ENCODE measurements around the gene CACNA1H.
"Not testable (repeated sequence)": the region's sequence is repeated elsewhere in the genome, so short reads cannot be mapped to it uniquely, and the experiment has no call there.

The CACNA1H gene

DNA sequence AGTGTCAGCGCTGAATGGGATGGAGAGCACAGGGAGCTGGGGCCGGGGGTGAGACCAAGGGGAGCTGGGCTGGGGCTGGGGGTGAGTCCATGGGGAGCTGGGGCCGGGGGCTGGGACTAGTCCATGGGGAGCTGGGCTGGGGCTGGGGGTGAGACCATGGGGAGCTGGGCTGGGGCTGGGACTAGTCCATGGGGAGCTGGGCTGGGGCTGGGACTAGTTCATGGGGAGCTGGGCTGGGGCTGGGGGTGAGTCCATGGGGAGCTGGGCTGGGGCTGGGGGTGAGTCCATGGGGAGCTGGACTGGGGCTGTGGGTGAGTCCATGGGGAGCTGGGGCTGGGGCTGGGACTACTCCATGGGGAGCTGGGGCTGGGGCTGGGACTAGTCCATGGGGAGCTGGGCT is 101.9 kb downstream of the CACNA1H start:
- H3K9me3 Mint-ChIP-seq; DNase-seq (ENCODE audit: low spot score in 2 of 2); ATAC-seq; H3K4me3 Mint-ChIP-seq; H3K27ac Mint-ChIP-seq; H3K36me3 Mint-ChIP-seq; H3K4me1 Mint-ChIP-seq: not testable (repeated sequence)

DNA sequence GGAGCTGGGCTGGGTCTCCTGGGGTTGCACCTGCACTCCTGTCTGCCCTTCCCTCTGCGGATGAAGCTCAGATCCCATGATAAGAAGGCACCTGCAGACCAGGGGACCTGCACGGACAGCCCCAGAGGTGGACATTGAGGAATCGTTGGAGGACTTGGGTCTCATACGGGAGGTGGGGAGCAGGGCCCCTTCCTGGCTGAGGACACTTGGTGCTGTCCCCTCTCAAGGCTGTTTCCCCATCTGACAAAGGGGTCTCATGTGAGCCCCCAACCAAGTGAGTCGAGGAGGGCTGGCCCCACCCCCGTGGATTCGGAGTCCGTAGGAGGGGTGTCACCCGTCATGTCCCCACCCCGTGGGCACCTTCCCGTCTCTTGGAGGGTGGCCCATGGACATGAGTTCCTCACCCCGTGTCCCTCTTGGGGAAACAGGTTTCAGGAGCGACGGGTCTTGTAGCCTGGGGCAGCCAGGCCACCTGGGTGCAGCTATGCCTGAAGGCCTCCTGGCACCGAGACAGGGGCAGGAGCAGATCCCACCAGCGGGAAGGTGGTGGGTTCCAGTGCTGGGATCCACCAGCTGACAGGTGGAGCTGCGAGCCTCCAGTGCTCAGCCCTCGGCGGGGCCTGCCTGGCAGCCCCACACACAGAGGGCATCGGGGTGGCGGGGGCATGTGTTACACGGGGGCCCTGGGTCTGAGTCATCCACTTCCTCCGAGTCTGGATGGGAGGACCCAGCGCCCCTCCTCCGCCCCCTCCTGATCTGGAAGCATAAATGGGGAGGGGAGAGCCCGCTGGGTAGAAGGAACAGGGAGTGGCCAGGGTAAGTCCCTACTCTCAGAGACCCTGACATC is 102.6 kb downstream of the CACNA1H start, which contains the start of gene TPSD1:
Gene TPSD1, plus strand, starts transcription at position 794 of the 847 bp plus-strand sequence. CDS start 212 bp downstream, outside the sequence.
- H3K9me3 Mint-ChIP-seq; H3K36me3 Mint-ChIP-seq; H3K27ac Mint-ChIP-seq; H3K4me1 Mint-ChIP-seq; DNase-seq (ENCODE audit: low spot score in 2 of 2); H3K4me3 Mint-ChIP-seq: not testable (repeated sequence)
- ATAC-seq: peak; percentile 6

DNA sequence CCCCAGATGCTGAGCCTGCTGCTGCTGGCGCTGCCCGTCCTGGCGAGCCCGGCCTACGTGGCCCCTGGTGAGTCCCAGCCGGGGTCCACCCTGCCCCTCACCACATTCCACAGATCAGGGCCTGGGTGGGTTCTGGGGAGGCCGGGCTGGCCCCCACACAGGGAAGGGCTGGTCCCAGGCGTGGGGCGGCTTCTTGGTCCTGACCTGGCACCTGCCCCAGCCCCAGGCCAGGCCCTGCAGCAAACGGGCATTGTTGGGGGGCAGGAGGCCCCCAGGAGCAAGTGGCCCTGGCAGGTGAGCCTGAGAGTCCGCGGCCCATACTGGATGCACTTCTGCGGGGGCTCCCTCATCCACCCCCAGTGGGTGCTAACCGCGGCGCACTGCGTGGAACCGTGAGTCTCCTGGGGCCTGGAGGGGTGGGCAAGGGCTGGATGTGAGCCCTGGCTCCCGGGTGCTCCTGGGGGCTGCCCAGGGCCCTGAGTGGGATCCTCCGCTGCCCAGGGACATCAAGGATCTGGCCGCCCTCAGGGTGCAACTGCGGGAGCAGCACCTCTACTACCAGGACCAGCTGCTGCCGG is 103.5 kb downstream of the CACNA1H start:
- not testable (repeated sequence) for H3K27ac Mint-ChIP-seq, H3K9me3 Mint-ChIP-seq, H3K4me3 Mint-ChIP-seq, ATAC-seq, H3K4me1 Mint-ChIP-seq, H3K36me3 Mint-ChIP-seq
- DNase-seq (ENCODE audit: low spot score in 2 of 2): peak in 1 of 2 donors; percentile 1

DNA sequence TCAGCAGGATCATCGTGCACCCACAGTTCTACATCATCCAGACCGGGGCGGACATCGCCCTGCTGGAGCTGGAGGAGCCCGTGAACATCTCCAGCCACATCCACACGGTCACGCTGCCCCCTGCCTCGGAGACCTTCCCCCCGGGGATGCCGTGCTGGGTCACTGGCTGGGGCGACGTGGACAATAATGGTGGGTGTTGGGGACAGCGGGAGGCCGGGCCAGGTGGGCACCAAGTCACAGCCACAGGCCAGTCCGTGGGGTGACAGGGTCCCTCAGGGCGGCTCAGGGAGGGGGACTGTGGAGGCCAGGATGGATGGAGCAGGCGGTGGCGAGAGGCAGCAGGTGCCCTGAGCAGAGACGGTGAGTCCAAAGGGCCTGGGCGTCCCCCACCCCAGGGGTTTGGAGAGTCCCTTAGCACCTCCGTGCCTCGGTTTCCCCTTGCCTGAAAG is 104.0 kb downstream of the CACNA1H start:
- DNase-seq (ENCODE audit: low spot score in 2 of 2): no peak
- ATAC-seq: no peak
- Mint-ChIP-seq H3K4me3 (no peak overlapping the region), H3K36me3 (no peaks in the 10 kb centered on the region), H3K4me1 (peaks cover 5% of the 10 kb centered on the region), H3K27ac (no peak overlapping the region), H3K9me3 (no peaks in the 10 kb centered on the region)

DNA sequence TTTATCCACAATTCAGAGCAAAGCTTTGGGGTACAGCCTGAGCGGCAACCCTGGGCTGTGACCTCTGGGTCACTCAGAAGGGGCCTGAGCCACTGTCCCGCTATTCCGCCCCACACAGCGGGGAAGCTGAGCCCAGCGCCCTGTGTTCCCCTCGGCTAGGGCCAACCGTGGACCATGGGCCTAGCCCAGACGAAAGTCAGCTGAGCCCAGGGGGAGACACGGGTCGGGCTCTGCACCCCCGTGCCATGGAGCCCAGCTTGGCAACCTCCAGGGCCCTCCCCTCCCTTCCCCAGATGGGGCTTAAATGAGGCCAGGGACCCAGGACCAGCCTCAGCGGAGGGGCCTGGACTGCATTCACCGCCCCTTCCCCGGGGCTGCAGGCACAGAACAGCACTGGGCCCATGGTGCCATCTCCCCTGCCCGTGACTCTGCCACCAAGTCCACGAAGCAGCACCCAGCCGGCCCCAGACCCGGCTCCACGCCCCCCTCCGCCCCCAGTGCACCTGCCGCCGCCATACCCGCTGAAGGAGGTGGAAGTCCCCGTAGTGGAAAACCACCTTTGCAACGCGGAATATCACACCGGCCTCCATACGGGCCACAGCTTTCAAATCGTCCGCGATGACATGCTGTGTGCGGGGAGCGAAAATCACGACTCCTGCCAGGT is 104.8 kb downstream of the CACNA1H start:
- Mint-ChIP-seq H3K27ac (no peak overlapping the region), H3K36me3 (no peaks in the 10 kb centered on the region), H3K4me1 (peaks cover 5% of the 10 kb centered on the region), H3K4me3 (no peak overlapping the region), H3K9me3 (no peaks in the 10 kb centered on the region)
- peak; percentile 22 for ATAC-seq
- no peak for DNase-seq (ENCODE audit: low spot score in 2 of 2)

DNA sequence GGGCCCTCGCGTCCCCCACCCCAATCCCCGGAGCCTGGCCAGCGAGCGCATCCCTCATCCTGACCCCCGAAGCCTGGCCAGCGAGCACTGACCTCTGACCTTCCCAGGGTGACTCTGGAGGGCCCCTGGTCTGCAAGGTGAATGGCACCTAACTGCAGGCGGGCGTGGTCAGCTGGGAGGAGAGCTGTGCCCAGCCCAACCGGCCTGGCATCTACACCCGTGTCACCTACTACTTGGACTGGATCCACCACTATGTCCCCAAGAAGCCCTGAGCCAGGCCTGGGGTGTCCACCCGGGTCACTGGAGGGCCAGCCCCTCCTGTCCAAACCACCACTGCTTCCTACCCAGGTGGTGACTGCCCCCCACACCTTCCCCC is 105.3 kb downstream of the CACNA1H start:
- peaks cover 5% of the 10 kb centered on the region for H3K4me1 Mint-ChIP-seq
- no peak for DNase-seq (ENCODE audit: low spot score in 2 of 2)
- no peaks in the 10 kb centered on the region for H3K36me3 Mint-ChIP-seq
- no peaks in the 10 kb centered on the region for H3K9me3 Mint-ChIP-seq
- H3K27ac Mint-ChIP-seq: no peak overlapping the region
- ATAC-seq: peak; percentile 17
- no peak overlapping the region for H3K4me3 Mint-ChIP-seq

DNA sequence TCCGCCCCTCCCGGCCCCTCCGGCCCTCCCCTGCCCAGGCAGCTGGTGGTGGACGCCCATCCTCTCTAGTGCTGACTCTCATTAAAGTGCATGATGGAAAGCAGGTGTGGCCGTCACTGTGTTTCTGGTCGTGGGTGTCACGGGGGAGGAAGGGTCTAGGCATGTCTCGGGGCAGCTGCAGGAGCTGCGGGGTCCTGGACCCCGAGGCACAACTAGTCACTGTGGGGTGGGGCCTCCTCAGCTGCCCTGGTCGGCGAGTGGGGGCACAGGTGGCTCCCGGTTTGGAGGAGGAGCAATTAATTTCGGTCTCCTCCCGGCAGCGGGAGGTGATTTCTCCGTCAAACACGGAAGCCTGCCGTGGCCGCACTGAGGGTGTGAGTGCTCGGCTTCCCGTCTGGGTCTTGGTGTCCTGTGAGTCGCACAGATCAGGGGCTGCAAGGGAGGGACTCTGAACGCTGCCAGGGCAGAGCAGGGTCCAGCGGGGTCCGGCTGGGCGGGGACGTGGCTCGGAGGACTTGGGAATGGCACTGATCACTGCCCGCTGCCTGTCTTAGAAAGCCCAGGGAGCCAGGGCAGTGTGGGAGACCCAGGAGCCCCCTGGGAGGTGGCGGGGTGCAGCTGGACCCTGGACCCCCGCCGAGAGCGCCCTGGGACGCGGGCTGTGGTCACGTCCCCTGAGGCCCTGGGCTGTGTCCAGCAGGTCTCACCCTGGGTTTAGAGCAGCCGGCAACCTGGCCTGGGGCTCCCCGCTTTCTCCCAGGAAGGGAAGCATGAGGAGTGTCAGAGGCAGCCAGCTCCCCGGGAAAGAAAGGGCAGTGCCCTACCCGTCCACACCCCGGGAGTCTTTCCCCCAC is 106.2 kb downstream of the CACNA1H start:
- Mint-ChIP-seq H3K9me3 (no peaks in the 10 kb centered on the region), H3K27ac (no peak overlapping the region), H3K4me1 (peaks cover 5% of the 10 kb centered on the region), H3K4me3 (peak overlapping the region; percentile 57), H3K36me3 (no peaks in the 10 kb centered on the region)
- ATAC-seq: no peak
- DNase-seq (ENCODE audit: low spot score in 2 of 2): no peak

DNA sequence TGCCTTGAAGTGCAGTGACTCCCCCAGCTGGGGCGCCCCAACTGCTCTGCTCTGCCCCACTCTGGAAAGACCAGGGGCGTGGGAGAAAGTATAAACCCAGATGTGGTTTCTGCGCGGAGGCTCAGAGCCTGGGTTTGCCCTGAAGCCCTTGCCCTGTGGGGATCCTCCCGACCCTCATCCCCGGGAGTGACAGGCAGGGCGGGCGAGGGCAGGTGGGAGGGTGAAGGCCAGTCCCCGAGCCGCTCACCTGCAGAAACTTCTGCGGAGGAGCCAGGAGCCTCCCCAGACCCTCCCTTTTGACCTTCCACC is 106.8 kb downstream of the CACNA1H start:
- Mint-ChIP-seq H3K9me3 (no peaks in the 10 kb centered on the region), H3K36me3 (no peaks in the 10 kb centered on the region), H3K4me1 (peaks cover 5% of the 10 kb centered on the region), H3K4me3 (no peak overlapping the region), H3K27ac (no peak overlapping the region)
- ATAC-seq: no peak
- DNase-seq (ENCODE audit: low spot score in 2 of 2): no peak

DNA sequence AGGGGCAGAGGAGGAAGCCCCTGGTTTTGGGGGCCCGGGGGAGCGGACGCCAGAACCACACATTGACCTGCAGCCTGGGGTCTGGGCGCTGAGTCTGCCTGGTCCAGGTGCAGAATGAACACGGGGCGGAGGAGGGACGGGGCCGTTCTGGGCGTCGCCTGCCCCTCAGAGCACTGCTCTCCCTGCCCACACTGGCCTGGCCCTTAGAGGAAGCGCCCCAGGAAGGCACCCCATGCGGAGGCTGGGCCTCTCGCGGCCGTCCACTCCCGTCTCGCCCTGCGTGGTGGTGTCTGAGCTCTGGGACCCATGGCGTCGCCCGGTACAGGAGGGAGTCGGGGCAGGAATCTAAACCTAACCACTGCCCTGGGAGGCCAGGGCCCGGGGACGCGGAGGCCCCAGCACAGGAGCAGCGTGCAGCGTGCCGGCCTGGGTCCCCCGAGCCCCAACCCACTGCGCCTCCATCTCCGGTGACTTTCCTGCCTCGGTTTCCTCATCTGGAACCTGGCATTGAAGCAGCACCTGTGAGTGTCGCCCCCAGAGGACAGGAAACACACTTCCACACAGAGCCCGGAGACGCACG is 107.3 kb downstream of the CACNA1H start:
- no peak for ATAC-seq
- Mint-ChIP-seq H3K4me3 (peak overlapping the region; percentile 26), H3K27ac (no peak overlapping the region), H3K9me3 (no peaks in the 10 kb centered on the region), H3K4me1 (peaks cover 5% of the 10 kb centered on the region), H3K36me3 (no peaks in the 10 kb centered on the region)
- no peak for DNase-seq (ENCODE audit: low spot score in 2 of 2)

DNA sequence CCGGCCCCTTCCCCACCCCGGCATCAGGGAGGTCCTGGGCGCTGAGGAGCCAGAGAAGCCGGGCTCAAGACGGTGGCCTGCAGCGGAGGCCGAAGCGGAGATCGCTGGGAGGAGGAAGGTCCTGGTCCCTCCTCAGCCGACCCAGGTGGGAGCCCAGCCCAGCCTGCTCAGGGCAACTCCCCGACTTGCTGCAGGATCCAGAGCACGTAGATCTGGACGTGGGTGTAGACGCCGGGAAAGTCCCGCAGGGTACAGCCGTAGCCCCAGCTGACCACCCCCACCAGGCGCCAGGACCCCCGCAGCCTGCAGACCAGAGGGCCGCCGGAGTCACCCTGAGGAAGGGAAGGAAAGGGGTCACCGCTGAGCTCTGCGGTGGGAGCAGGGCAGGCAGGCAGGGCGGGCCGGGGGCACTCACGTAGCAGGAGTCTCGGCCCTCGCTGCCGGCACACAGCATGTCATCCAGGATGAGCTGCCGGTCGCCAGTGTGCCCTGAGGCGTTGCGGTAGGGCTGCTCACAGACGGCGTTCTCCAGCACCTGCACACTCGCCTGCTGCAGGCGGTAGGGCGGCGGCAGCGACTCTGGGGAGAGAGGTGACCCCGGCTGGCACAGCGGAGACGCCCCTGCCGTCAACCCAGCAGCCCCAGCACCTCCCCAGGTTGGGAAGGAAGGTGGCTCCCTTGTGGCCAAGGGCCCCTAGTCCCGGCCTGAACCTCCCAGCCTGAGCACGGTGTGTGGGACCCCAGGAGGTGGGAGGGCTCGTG is 108.4 kb downstream of the CACNA1H start:
- H3K4me3 Mint-ChIP-seq: peak overlapping the region; percentile 26
- DNase-seq (ENCODE audit: low spot score in 2 of 2): no peak
- no peak overlapping the region for H3K27ac Mint-ChIP-seq
- no peaks in the 10 kb centered on the region for H3K9me3 Mint-ChIP-seq
- ATAC-seq: peak; percentile 48
- no peaks in the 10 kb centered on the region for H3K36me3 Mint-ChIP-seq
- H3K4me1 Mint-ChIP-seq: peaks cover 5% of the 10 kb centered on the region

DNA sequence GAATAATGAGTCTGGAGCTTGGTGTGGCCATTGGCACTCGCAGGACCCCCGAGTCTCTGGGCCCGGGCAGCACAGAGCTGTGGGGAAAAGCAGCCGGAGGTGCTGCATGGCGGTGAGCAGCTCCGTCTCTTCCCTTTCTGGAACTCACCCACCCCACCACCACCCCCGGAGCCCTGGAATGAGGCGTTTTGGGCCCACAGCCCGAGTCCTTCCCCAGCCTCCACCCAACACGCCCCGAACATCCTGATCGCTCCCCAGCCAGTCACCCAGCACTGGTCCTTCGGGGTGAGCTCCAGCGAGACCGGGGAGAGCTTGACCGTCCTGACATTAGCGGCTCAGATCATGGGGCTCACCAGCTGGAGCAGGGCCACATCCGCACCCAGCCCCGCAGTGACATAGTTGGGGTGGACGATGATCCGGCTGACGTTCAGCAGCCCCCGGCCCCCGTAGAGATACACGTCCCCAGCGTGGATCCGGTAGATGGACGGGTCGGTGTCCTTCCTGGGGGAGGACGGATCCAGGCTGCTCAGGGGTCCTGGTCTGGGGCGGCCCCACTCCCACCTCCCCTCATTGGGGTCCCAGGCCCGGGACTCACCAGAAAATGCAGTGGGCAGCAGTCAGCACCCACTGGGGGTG is 109.4 kb downstream of the CACNA1H start:
- Mint-ChIP-seq H3K9me3 (no peaks in the 10 kb centered on the region), H3K4me3 (no peak overlapping the region), H3K36me3 (no peaks in the 10 kb centered on the region), H3K4me1 (peaks cover 5% of the 10 kb centered on the region), H3K27ac (no peak overlapping the region)
- ATAC-seq (no peak), DNase-seq (ENCODE audit: low spot score in 2 of 2) (no peak)

DNA sequence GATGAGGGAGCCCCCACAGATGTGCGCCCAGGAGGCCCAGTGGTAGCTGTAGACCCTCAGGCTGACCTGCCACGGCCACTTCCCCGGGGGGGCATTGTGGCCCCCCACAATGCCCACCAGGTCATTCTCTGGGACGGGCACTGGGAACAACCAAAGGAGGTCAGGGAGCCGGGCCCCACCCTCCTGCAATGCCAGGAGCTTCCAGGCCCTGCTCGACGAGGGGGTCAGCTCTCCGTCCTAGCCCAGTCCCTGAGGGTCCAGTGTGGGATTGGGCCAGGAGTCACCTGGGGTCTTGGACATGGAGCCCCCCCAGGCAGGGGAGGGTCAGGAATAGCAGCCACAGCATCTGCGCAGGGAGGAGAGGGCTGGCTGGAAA is 109.9 kb downstream of the CACNA1H start:
- no peaks in the 10 kb centered on the region for H3K36me3 Mint-ChIP-seq
- DNase-seq (ENCODE audit: low spot score in 2 of 2) (no peak), ATAC-seq (no peak)
- H3K27ac Mint-ChIP-seq: no peak overlapping the region
- no peak overlapping the region for H3K4me3 Mint-ChIP-seq
- peaks cover 5% of the 10 kb centered on the region for H3K4me1 Mint-ChIP-seq
- no peaks in the 10 kb centered on the region for H3K9me3 Mint-ChIP-seq

DNA sequence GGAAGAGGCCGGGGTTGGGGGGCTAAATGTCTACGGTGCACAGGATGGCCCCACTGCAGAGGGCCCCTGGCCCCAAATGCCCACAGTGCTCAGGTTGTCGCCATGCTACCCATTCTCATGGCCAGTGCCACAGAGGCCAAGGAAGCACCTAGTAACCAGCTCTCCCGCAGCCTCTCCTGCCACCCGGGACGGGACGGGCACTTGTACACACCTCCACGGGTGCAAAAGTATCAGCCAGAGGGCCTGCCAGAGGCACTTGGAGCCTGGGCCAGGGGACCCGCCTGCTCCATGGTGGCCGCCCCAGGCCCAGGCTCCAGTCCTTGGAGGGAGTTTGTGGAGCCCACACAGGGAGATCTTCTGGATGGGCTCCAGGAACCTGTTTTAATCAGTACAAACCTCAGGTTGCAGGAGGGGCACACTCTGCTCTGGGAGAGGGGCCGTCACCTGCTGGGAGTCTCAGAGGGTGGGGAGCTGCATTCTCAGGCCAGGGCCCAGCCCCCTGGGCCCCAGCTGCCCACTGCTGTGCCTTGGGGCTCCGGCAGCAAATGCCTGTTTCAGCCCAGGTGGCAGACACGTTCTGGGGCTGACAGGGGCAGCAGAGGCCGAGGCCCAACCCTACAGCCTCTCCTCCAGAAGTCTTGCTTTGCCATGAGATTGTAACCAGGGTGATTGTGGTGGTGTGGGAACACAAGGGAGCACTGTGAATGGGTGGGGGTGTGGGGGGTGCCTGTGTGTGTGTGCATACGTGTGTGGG is 110.9 kb downstream of the CACNA1H start:
- Mint-ChIP-seq H3K4me1 (peaks cover 5% of the 10 kb centered on the region), H3K9me3 (no peaks in the 10 kb centered on the region), H3K4me3 (no peak overlapping the region), H3K36me3 (no peaks in the 10 kb centered on the region), H3K27ac (no peak overlapping the region)
- DNase-seq (ENCODE audit: low spot score in 2 of 2) (no peak), ATAC-seq (no peak)
